ENCODE results near the gene SH3D19. TPM values are rescaled to one million over a fixed set of nuclear protein-coding genes. Genes with fewer than 3 reads are reported as not detected.

The SH3D19 gene
- total RNA-seq, 2 experiments from 2014 or later, result not detected

GRCh38 chr4:151204925-151205524 is 120.4 kb downstream of the SH3D19 start:
- ChIA-PET CTCF (no interaction called here), POLR2A (no interaction called here)

- POLR2A ChIA-PET, result no interaction called here
- CTCF ChIA-PET, result no interaction called here
Measured at GRCh38 chr4:151202851-151203455, 122.5 kb downstream of the SH3D19 start.

GRCh38 chr4:151202381-151202780 is 123.0 kb downstream of the SH3D19 start:
- ChIA-PET POLR2A (no interaction called here), CTCF (no interaction called here)

GRCh38 chr4:151199319-151200190 is 125.8 kb downstream of the SH3D19 start:
- CTCF ChIA-PET, result interaction anchor here (0.5 kb wide), 1 partner anchor 100 kb away, joined by 3 read pairs; no protein-coding TSS in a partner anchor

GRCh38 chr4:151198748-151199147 is 126.7 kb downstream of the SH3D19 start:
- CTCF ChIA-PET, result no interaction called here
- POLR2A ChIA-PET, result no interaction called here

More at GRCh38 chr4:151199319-151200190, 125.8 kb downstream of the SH3D19 start:
- POLR2A ChIA-PET, result no interaction called here

GRCh38 chr4:151197247-151197646 is 128.2 kb downstream of the SH3D19 start:
- CTCF ChIA-PET, result no interaction called here
- POLR2A ChIA-PET, result no interaction called here

- ChIA-PET POLR2A (no interaction called here), CTCF (no interaction called here)
Measured at GRCh38 chr4:151195801-151196200, 129.6 kb downstream of the SH3D19 start.

- ChIA-PET CTCF (no interaction called here), POLR2A (no interaction called here)
Measured at GRCh38 chr4:151193414-151193813, 132.0 kb downstream of the SH3D19 start.

- ChIA-PET CTCF (no interaction called here), POLR2A (no interaction called here)
Measured at GRCh38 chr4:151192556-151193235, 132.7 kb downstream of the SH3D19 start.

- CTCF ChIA-PET, result no interaction called here
- POLR2A ChIA-PET, result no interaction called here
Measured at GRCh38 chr4:151184523-151185458, 140.6 kb downstream of the SH3D19 start.

GRCh38 chr4:151182455-151182996 is 142.9 kb downstream of the SH3D19 start:
- POLR2A ChIA-PET, result no interaction called here
- CTCF ChIA-PET, result no interaction called here

GRCh38 chr4:151176685-151177084 is 148.7 kb downstream of the SH3D19 start:
- ChIA-PET POLR2A (no interaction called here), CTCF (no interaction called here)

- ChIA-PET CTCF (no interaction called here), POLR2A (no interaction called here)
Measured at GRCh38 chr4:151175754-151176631, 149.4 kb downstream of the SH3D19 start.

- CTCF ChIA-PET, result no interaction called here
- POLR2A ChIA-PET, result no interaction called here
Measured at GRCh38 chr4:151175233-151175632, 150.2 kb downstream of the SH3D19 start.

- POLR2A ChIA-PET, result no interaction called here
- CTCF ChIA-PET, result no interaction called here
Measured at GRCh38 chr4:151174784-151175183, 150.6 kb downstream of the SH3D19 start.

GRCh38 chr4:151173871-151174270 is 151.5 kb downstream of the SH3D19 start:
- POLR2A ChIA-PET, result no interaction called here
- CTCF ChIA-PET, result no interaction called here

GRCh38 chr4:151169900-151170299 is 155.5 kb downstream of the SH3D19 start:
- ChIA-PET CTCF (no interaction called here), POLR2A (no interaction called here)

GRCh38 chr4:151169223-151169622 is 156.2 kb downstream of the SH3D19 start:
- ChIA-PET CTCF (no interaction called here), POLR2A (no interaction called here)

Measured in activated CD8-positive, alpha-beta memory T cell treated with anti-CD3 and anti-CD28 coated beads for 36 hours (primary cell).